ENCODE measurements around the gene MIB1.

GRCh38 chr18:21743166-21743832 is 2.7 kb downstream of the MIB1 start:
- TF ChIP-seq CTCF (conservative IDR thresholded peaks at IDR 0.05; ENCODE audit: low read depth in 2 of 2) (no peak), STAT1 (IDR thresholded peaks at IDR 0.05; ENCODE audit: unreplicated experiment) (no peak), REST (IDR thresholded peaks at IDR 0.05; ENCODE audit: unreplicated experiment) (no peak), POLR2AphosphoS5 (IDR thresholded peaks at IDR 0.05; ENCODE audit: low read depth) (no peak), EZH2 (IDR thresholded peaks at IDR 0.05; ENCODE audit: low read depth, unreplicated experiment) (no peak), JUNB (IDR thresholded peaks at IDR 0.05; ENCODE audit: unreplicated experiment) (no peak), EZH2phosphoT487 (IDR thresholded peaks at IDR 0.05; ENCODE audit: unreplicated experiment) (no peak), ETS1 (IDR thresholded peaks at IDR 0.05) (no peak), ZNF114 (CRISPR knock-in tag; IDR thresholded peaks at IDR 0.05) (no peak)

Data from GM23338 (cell line).